ENCODE data around the gene PIM3. TPM values are rescaled to one million over a fixed set of nuclear protein-coding genes. Genes with fewer than 3 reads are reported as not detected.

PIM3 gene
- total RNA-seq, 1 donor from 2014 or later = 18.6 TPM

DNA sequence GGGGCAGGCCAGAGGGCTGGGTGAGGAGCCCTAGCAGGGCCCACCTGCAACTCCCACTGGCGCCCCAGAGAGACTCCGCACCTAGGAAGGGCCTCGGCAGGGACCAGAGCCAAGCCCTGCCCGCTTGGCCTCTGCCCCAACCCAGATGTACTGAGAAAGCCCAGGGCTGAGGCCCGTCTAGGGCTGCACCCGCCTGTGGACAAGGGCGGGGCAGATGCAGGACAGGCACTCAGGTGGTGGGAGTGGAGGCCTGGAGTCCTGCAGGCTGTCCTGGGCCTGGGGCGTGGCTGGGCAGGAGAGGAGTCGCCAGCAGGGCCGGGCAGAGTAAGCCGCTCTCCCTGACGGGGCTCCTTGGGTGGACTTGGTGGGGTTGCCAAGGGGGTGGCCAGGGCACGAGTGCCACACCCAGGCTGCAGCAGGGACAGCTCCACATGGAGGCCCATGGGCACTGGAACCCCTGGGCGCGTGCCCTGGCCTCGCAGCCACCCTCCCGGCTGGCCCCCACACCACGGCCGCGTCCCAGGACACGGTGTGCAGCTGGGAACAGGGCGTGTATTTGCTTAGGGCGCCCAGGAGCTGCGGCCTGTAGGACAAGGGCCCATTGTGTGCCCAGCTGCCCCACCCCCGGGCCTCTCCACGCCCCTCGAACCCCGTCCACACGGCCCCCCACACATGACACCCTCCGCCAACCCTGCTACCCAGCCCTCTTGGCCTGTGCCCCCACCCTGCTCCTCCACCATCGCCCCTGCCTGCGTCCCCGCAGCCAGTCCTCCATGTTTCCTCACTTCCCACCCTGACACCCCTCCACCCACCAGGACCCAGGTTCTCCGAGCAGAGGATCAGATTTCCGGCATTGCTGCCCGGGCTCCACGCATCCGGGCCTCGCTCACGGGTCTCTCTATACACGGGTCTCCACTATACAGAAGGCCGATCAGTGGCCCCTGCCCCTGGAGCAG is 11.3 kb upstream of the PIM3 start:
- no peak for DNase-seq (ENCODE audit: extremely low spot score, unreplicated experiment)
- TF ChIP-seq, protein P1, sequence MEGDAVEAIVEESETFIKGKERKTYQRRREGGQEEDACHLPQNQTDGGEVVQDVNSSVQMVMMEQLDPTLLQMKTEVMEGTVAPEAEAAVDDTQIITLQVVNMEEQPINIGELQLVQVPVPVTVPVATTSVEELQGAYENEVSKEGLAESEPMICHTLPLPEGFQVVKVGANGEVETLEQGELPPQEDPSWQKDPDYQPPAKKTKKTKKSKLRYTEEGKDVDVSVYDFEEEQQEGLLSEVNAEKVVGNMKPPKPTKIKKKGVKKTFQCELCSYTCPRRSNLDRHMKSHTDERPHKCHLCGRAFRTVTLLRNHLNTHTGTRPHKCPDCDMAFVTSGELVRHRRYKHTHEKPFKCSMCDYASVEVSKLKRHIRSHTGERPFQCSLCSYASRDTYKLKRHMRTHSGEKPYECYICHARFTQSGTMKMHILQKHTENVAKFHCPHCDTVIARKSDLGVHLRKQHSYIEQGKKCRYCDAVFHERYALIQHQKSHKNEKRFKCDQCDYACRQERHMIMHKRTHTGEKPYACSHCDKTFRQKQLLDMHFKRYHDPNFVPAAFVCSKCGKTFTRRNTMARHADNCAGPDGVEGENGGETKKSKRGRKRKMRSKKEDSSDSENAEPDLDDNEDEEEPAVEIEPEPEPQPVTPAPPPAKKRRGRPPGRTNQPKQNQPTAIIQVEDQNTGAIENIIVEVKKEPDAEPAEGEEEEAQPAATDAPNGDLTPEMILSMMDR (IDR thresholded peaks at IDR 0.05) = no peak
- H3K36me3 Mint-ChIP-seq (ENCODE audit: unreplicated experiment) = no peaks in the 10 kb centered on the region
- peaks cover 21% of the 10 kb centered on the region for H3K4me1 Mint-ChIP-seq (ENCODE audit: unreplicated experiment)
- no peak overlapping the region for H3K4me3 Mint-ChIP-seq (ENCODE audit: unreplicated experiment)
- no peak overlapping the region for H3K27ac Mint-ChIP-seq (ENCODE audit: unreplicated experiment)
- no peaks in the 10 kb centered on the region for H3K9me3 Mint-ChIP-seq (ENCODE audit: unreplicated experiment)
- H3K27me3 Mint-ChIP-seq (ENCODE audit: unreplicated experiment) = no peaks in the 10 kb centered on the region

DNA sequence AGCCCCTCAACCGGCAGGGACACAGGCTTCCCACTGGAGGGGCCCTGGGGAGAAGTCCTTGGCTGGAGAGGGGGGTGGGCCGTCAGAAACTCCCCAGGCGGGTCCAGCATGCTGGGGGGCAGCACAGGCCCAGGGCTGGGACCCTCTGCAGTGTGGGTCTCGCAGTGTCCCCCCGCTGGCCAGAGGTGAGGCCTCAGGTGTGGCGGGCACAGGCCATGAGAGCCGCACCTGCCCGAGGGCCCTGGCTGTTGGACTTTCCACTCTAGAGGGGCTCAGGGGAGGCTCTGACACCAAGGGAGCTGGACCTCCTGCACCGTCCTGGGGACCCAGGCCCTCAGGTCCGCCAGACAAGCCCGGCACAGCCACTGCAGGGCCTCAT is 10.7 kb upstream of the PIM3 start:
- no peak for DNase-seq (ENCODE audit: extremely low spot score, unreplicated experiment)
- Mint-ChIP-seq H3K4me3 (ENCODE audit: unreplicated experiment) (no peak overlapping the region), H3K27ac (ENCODE audit: unreplicated experiment) (no peak overlapping the region), H3K4me1 (ENCODE audit: unreplicated experiment) (peaks cover 21% of the 10 kb centered on the region), H3K27me3 (ENCODE audit: unreplicated experiment) (no peaks in the 10 kb centered on the region), H3K9me3 (ENCODE audit: unreplicated experiment) (no peaks in the 10 kb centered on the region), H3K36me3 (ENCODE audit: unreplicated experiment) (no peaks in the 10 kb centered on the region)
- TF ChIP-seq, protein P1 (IDR thresholded peaks at IDR 0.05) = no peak

DNA sequence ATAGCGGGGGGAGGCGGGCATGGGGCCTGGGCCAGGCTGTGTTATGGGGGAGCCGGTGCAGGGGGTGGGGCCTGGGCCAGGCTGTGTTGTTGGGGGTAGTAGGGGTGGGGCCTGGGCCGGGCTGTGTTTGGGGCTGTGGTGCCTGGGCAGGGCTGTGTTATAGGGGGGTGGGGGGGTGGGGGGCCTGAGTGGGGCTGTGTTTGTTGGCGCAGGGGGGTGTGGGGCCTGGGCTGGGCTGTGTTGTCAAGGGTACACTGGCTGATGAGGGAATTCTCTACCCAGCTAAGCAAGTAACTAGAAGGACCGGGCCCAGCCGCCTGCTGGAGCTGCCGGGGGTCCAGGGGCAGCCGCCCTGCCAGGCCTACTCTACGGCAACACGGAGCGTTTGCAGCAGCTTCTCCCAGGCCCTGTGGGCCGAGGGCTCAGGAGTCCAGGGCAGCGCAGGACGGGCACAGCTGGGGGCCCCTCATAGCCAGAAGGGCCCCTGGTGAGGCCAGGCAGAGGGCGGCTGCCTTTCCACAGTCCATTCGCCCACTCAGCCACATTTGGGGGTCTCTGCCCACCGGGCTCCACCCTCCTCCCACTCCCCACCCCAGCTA is 10.1 kb upstream of the PIM3 start:
- TF ChIP-seq, protein P1 (IDR thresholded peaks at IDR 0.05) = no peak
- Mint-ChIP-seq H3K4me1 (ENCODE audit: unreplicated experiment) (peaks cover 23% of the 10 kb centered on the region), H3K4me3 (ENCODE audit: unreplicated experiment) (no peak overlapping the region), H3K27ac (ENCODE audit: unreplicated experiment) (no peak overlapping the region), H3K9me3 (ENCODE audit: unreplicated experiment) (no peaks in the 10 kb centered on the region), H3K36me3 (ENCODE audit: unreplicated experiment) (no peaks in the 10 kb centered on the region), H3K27me3 (ENCODE audit: unreplicated experiment) (no peaks in the 10 kb centered on the region)
- no peak for DNase-seq (ENCODE audit: extremely low spot score, unreplicated experiment)

DNA sequence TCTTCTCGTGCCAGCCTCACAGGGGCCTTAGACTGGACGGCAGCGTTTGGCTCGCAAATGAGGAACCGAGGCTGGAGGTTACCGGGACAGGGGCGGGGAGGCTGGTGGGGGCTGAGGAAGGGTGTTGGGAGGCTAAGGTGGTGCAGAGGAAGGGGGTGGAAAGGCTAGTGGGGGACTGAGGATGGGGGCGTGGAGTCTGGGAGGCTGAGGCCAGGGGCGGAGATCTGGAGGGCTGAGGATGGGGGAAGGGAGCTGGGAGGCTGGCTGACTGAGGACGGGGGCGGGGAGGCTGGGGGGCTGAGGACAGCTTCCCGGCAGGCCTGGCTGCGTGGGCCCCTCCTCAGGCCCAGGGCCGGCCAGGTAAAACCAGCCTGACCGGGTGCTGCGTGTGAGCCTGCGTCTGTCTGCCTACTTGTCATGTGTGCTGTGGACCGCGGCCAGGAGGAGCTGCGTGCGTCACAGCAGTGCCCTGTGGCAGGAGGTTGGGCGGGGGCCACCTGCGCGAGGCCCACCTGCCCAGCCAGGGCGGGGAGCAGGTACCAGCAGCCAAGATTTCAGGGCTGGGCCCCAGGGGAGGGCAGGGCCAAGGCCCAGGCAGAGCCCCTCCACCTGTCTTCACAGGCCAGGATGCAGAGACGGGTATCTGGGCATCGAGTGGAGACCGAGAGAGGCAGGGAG is 9.4 kb upstream of the PIM3 start:
- no peak overlapping the region for H3K27ac Mint-ChIP-seq (ENCODE audit: unreplicated experiment)

More for the DNA sequence above, 9.4 kb upstream of the PIM3 start:
- TF ChIP-seq, protein P1 (IDR thresholded peaks at IDR 0.05) = no peak
- Mint-ChIP-seq H3K36me3 (ENCODE audit: unreplicated experiment) (no peaks in the 10 kb centered on the region), H3K27me3 (ENCODE audit: unreplicated experiment) (no peaks in the 10 kb centered on the region), H3K9me3 (ENCODE audit: unreplicated experiment) (no peaks in the 10 kb centered on the region), H3K4me1 (ENCODE audit: unreplicated experiment) (peaks cover 20% of the 10 kb centered on the region), H3K4me3 (ENCODE audit: unreplicated experiment) (no peak overlapping the region)
- DNase-seq (ENCODE audit: extremely low spot score, unreplicated experiment) = no peak
